Raji (cell line): ENCODE measurements around the gene TMEM271.

ENCODE experiments used
- POLR2A ChIP-seq: IDR thresholded peaks from 2 replicates; pipeline ENCODE4 v1.6.1; 2011; ENCODE audit warnings: low read depth, low read length, control low read depth; ENCODE audit not compliant: insufficient read depth

The TMEM271 gene

DNA sequence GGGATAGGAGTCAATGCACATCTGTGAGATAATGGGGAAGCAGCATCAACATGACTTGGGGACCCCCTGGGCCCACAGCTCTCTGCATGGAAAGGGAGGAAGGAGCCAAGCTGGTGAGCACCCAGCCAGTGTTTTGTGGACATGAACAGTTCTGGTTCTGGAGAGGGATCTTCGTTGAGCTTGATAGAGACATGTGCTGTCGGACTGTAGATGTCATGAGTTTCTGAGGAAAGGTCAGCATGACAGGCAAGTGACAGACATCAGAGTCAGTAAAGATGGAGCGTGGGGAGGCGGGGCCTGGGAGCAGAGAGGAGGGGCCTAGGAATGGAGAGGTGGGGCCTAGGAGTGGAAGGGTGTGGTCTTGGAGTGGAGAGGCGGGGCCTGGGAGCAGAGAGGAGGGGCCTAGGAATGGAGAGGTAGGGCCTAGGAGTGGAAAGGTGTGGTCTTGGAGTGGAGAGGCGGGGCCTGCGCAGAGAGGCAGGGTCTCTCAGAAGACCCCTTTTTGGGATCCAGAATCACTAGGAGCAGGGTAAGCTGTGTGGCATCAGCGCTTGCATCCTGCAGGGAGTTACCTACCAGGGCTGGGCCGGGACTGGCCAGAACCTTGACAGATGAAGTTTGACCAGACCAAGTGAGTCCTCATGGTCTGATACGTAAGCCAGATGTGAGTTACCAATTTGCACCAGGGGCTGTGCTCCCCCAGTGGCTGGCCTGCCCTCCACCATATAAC, 43.3 kb downstream of the TMEM271 start:
- TF ChIP-seq POLR2A = no peak

GRCh38 chr4:531721-532565, 44.2 kb downstream of the TMEM271 start:
- TF ChIP-seq POLR2A = no peak

- TF ChIP-seq POLR2A = no peak
Observed at GRCh38 chr4:531076-531475, 45.0 kb downstream of the TMEM271 start.

- no peak for TF ChIP-seq POLR2A
Observed at GRCh38 chr4:530017-530781, 45.9 kb downstream of the TMEM271 start.

DNA sequence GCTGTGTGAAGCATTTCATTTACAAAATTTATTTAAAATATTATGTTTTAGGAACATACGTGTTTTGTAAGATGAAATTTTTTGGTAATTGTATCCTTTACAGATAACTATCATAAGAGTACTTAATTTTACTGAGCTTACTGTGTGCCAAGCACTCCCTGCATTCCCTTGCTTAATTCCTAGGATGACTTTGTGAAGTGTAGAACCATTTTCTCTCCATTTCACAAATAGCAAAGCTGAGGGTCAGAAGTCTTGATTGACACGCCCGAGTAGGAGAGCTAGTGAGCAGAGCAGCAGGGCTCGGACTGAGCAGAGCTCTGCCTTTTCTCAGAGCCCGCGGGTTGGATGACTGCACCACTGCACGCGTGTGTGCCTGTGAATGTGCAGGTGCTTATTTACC, 46.5 kb downstream of the TMEM271 start:
- no peak for TF ChIP-seq POLR2A

- TF ChIP-seq POLR2A = no peak
Observed at GRCh38 chr4:528835-529234, 47.3 kb downstream of the TMEM271 start.

DNA sequence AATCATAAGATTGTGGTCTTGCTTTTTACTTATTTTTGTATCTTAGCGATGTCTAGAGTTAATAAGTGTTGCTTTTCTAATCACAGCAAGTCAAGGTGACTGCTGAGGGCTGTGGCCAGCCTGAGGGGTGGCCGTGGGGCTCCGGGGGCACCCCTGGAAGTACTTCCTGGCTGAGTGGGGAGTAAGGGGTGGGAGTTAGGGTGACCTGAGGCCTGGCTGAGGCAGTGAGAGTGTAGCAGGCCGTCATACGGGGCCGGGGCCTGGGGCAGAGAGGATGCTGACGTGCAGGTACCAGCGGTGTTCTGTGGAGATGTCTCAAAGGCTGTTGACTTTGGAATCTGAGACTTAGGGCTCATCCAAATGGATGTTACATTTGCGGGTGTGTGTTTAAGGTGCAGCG, 47.8 kb downstream of the TMEM271 start:
- TF ChIP-seq POLR2A = no peak

DNA sequence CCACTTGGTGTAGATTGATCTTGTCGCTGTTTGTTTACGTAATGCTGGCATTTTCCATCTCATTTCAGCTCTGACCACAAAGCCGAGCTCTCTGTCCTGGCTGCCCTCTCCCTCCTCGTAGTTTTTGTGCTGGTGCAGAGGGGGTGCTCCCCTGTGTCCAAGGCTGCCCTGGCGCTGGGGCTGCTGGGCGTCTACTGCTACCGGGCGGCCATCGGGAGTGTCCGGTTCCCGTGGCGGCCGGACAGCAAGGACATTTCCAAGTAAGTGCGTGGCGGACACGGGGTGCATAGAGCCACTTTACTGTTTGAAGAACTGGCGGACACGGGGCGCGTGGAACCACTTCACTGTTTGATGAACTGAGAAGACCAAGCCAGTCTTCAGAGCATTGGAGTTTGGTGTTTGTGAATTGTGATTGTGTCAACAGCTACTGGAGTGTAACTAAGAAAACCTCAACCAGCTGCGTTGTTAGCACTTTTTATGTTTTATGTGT, 49.1 kb downstream of the TMEM271 start:
- no peak for TF ChIP-seq POLR2A

DNA sequence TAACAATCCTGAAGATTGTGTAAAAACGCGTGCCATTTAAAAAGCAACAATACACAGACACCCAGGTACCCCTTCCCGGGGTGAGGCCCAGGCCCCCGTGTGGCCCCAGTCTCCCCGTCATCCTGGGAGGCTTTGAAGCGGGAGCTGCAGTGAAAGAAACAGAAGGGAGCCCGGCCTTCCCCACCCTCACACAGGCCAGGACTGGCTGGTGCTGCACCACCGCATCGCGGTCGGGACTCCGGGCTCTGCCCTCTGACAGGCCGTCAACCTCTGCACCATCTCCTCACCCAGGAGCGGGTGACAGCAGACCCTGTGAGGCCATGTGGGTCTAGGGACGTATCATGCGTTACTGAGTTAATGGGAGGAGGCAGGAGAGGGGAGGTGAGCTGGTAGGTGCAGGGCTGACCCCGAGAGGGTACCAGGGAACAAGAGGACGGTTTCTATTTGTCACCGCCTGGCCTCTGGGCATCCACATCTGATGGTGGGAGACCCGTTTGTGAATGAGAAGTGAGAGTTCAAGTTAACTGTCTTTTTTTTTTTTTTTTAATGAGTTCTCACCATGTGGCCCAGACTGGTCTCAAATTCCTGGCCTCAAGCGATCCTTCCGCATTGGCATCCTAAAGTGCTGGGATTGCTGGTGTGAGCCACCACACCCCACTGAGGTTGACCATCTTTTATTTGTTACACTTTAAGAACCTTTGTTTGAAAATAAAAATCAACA, 49.7 kb downstream of the TMEM271 start:
- no peak for TF ChIP-seq POLR2A

- no peak for TF ChIP-seq POLR2A
Observed at GRCh38 chr4:525660-526059, 50.4 kb downstream of the TMEM271 start.

DNA sequence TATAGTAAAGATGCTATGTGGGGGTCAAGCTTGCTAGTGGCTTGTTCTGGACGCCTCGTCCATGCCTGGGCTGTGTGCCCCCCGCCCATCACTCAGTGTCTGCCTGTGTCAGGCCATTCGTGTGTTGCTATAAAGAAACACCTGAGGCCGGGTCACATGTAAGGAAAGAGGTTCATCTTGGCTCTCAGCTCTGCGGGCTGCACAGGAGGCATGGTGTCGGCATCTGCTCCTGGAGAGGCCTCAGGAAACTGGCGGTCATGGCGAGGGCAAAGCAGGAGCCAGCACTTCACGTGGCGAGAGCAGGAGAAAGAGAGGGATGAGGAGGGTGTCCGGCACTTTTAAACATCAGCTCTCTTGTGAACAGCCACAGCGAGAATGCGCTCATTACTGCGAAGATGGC, 51.9 kb downstream of the TMEM271 start:
- TF ChIP-seq POLR2A = no peak
